ENCODE measurements around the gene MAK.
"Not testable (repeated sequence)": the region's sequence is repeated elsewhere in the genome, so short reads cannot be mapped to it uniquely, and the experiment has no call there.

Gene MAK

GRCh38 chr6:10837995-10838793 lies at the start of gene MAK:
Gene MAK, minus strand, starts transcription at chr6:10838539. Its CDS starts 7,891 bp downstream, at chr6:10830648.
- DNase-seq, result peak; percentile 86 to 91

GRCh38 chr6:10886691-10887502 lies 48.6 kb upstream of the MAK start, which contains the start of gene SYCP2L:
Gene SYCP2L, plus strand, starts transcription at chr6:10887052. Its CDS starts 75 bp downstream, at chr6:10887127.
- peak; percentile 55 to 70 for DNase-seq

GRCh38 chr6:10886365-10886690 lies 48.0 kb upstream of the MAK start:
- DNase-seq, result not testable (repeated sequence)

- DNase-seq, result no peak
Measured at GRCh38 chr6:10884245-10884972, 46.1 kb upstream of the MAK start.

- no peak for DNase-seq
Measured at GRCh38 chr6:10883312-10884244, 45.2 kb upstream of the MAK start.

- no peak for DNase-seq
Measured at GRCh38 chr6:10882657-10883171, 44.4 kb upstream of the MAK start.

GRCh38 chr6:10882253-10882630 lies 43.9 kb upstream of the MAK start:
- not testable (repeated sequence) for DNase-seq

GRCh38 chr6:10880366-10880765 lies 42.0 kb upstream of the MAK start:
- no peak for DNase-seq

- DNase-seq, result no peak
Measured at GRCh38 chr6:10877871-10878270, 39.5 kb upstream of the MAK start.

GRCh38 chr6:10877012-10877411 lies 38.7 kb upstream of the MAK start:
- DNase-seq, result no peak

GRCh38 chr6:10875026-10875425 lies 36.7 kb upstream of the MAK start:
- DNase-seq, result no peak

- no peak for DNase-seq
Measured at GRCh38 chr6:10874207-10874606, 35.9 kb upstream of the MAK start.

- no peak for DNase-seq
Measured at GRCh38 chr6:10873374-10873773, 35.0 kb upstream of the MAK start.

GRCh38 chr6:10867952-10868351 lies 29.6 kb upstream of the MAK start:
- no peak for DNase-seq

GRCh38 chr6:10866709-10867108 lies 28.4 kb upstream of the MAK start:
- not testable (repeated sequence) for DNase-seq

GRCh38 chr6:10863031-10863430 lies 24.7 kb upstream of the MAK start:
- DNase-seq, result not testable (repeated sequence)

- DNase-seq, result no peak
Measured at GRCh38 chr6:10862361-10862760, 24.0 kb upstream of the MAK start.

GRCh38 chr6:10861086-10861485 lies 22.7 kb upstream of the MAK start:
- DNase-seq, result no peak

- no peak for DNase-seq
Measured at GRCh38 chr6:10857259-10857658, 18.9 kb upstream of the MAK start.

- DNase-seq, result no peak
Measured at GRCh38 chr6:10854922-10855632, 16.7 kb upstream of the MAK start.

- DNase-seq, result not testable (repeated sequence)
Measured at GRCh38 chr6:10853849-10854300, 15.5 kb upstream of the MAK start.
